ENCODE measurements around the gene ENTHD1.
A peak's percentile ranks its signal among the peaks of the same experiment; 100 is the strongest.
"Not testable (repeated sequence)": the region's sequence is repeated elsewhere in the genome, so short reads cannot be mapped to it uniquely, and the experiment has no call there.

ENTHD1 gene

DNA sequence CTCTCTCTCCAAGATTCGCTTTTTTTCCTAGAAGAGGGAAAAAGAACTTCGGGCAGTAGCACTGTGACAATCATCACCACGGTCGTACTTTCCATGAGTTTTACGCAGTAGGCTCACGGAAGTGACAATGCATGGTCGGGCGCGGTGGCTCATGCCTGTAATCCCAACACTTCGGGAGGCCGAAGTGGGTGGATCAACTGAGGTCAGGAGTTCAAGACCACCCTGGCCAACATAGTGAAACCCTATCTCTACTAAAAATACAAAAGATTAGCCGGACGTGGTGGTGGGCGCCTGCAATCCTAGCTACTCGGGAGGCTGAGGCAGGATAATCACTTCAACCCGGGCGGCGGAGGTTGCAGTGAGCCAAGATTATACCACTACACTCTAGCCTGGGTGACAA lies 30.7 kb upstream of the ENTHD1 start:
- no peak for DNase-seq

DNA sequence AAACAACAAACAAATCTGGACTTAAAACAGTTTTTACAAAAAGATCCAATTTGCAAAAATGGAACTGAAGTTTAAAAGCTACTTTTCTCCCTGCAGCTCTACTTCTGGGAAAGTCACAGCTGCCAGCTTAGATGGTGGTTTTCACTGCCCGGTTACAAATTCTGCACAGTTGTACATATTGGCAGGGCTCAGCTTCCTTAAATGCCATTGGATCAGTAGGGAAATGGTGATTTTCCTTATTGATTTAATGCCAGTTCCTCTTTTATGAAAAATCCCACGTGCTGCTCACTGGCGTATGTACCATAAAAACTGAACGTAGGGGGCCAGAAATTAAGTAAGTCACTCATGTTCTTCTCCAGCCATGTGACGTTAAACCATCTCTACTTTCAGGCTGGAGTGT lies 30.1 kb upstream of the ENTHD1 start:
- no peak for DNase-seq

DNA sequence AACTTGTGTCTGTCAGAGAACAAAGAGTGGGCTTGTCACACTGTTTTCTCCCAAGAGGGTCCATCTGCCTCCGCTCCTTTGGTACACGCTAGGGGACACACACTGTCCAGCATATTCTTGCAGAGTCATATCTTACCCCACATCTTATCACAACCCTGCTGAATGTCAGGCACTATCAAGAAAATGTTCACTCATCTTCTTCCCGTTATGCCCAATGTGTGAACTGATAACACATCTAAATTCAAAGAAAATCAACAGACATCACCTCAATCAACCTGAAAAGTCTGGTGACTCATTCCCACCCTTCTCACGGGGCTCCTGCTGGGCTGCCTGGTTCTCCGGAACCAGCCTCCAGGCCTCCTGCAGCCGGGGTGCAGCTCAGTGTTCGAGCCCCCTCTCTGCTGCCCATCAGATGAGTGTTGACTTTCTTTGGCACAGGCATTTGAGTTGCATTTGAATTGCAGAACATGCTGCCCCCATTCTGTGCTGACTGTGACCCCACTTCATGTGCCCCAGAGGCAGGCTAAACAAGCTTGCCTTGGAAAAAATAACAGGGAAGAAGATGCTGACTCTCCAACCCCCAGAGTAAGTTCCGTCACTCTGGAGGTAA lies 26.7 kb upstream of the ENTHD1 start:
- no peak for DNase-seq

DNA sequence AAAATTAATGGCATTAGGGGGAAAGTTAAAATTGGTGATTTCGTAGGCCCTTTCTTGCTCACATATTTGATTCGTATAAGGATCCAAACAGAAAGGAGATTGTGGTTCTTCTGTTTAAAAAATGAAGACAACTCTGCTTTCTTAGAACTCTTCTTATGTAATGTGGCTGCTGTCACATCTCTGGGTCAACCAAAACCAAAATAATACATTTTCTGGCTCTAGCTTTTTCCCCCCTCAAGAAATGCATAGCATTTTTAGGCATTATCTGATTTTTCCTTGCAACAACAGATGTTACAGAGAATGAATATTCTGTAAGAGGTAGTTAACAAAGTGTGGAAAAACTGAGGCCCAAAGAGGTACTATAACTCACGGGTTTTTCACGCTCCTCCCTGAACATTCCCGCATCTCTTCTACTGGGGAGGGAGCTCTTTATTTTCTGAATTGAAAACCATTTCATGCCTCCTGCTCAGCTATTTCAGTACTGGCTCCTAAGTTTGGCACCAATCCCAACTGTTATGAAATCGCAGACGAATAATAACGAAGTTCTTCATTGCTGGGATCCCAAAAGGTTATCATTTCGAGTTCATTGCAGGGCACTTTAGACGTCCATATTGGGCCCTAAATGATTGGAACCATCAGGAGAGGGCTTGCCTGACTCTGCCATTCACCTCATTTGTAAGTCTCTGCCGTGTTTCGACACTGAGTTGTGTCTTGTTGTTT lies 24.4 kb upstream of the ENTHD1 start:
- DNase-seq = peak; percentile 49

DNA sequence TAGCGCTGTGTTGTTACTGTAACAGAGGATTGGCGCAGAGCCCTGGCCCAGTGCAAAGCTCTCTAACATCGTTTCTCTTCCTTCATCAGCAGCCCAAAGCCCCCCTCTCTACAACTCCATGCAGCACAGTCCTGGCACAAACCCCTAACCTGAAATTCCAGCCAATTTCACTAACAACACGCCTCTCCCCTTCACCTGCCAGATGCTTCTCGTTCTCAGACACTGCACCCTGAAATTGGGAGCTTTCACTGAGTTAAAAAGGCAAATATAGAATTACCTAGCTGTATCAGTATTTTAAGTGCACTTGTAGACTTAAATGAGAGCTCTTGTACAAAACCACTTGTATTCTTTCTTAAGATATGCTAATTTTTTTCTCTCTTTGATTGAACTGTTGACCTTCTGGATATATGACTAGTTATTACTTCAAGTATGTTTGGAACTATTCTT lies 23.7 kb upstream of the ENTHD1 start:
- DNase-seq = peak; percentile 19

DNA sequence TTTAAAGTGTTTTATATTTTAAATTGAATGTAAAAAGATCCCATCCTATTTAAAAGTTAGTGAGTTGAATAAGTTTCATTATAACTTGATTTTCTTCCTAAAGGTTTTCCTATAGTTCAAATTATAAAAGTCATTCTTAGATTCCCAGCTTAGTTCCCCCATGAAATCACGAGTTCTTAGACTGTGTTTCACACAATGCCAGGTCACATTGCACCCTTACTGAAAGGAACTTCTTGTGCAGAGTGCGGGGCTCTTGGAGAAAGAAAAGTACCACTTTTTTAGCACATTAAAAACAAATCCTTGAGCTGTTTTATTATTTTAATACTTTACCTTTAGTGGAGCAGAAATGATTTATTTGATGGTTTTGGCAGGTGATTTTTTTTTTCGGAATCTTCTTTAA lies 22.9 kb upstream of the ENTHD1 start:
- DNase-seq = no peak

DNA sequence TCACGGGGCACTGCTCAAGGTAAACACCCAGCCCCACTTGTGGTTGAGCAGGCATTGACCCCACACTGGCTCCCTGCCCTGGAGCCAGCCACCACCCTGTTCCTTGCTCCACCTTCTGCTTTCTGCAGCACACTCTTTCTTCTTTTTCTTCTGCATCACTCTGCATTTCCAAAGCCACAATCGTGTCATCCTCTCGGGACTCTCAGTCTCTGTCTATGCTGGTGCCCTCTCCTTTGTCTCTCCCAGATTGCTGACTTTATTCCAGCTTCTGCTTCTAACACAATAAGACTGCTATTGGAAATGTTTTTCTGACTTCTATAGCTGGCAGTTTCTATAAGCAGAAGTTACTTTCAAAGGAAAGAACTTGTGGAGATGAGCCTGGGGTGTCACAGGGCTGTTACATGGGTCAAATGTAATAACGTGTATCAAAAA lies 21.8 kb upstream of the ENTHD1 start:
- no peak for DNase-seq

DNA sequence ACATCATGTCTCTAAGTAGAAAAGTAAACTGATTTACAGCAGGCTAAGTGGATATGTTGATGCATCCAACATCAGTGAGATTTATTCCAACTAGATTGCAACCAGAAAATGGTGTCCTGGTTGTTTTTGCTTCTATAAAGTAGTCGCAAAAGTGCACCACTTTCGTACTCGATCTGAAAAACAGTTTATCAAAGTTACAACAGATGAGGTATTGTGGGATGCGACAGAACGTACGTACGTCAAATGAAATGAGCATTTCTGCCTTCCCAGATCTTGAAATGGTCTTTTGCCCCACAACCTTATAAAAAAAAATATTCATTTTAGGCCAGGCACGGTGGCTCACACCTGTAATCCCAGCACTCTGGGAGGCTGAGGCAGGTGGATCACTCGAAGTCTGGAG lies 21.0 kb upstream of the ENTHD1 start:
- DNase-seq = no peak

DNA sequence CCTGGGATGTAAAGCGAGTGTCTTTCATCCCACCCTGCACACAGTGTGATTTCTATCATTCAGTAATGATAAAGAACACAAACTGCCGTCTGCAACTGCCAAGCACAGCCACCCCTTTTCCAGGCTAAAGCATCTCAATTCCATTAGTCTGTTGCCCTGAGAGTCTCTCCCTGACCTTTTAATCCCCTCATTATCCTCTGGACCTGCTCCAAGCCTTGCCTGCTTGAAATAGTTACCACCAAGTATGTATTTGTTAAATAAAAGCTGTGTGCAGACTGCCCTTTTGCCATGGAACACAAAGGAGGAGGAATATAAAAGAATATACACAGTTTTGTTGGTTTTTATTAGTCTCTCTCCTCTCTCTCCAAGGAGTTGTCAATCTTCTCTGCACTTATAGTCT lies 20.3 kb upstream of the ENTHD1 start:
- no peak for DNase-seq

DNA sequence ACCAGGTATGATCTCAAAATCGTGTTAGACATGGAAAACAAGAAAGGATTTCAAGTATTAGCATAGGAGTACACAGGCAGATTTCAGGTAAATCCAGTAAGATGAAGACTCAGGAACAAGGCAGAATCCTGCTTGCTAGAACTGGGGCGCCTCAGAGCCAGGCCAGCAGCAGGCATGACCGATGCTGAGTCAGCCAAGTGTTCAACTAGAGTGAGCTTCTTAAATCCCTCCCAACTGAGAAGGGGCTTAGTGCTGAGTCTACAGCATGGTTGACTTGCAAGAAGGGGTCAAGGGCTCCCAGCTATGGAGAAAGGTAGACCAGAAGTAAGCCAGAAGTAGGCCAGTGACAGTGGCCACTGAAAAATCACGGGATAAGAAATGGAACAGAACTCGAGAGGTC lies 19.8 kb upstream of the ENTHD1 start:
- DNase-seq = no peak

DNA sequence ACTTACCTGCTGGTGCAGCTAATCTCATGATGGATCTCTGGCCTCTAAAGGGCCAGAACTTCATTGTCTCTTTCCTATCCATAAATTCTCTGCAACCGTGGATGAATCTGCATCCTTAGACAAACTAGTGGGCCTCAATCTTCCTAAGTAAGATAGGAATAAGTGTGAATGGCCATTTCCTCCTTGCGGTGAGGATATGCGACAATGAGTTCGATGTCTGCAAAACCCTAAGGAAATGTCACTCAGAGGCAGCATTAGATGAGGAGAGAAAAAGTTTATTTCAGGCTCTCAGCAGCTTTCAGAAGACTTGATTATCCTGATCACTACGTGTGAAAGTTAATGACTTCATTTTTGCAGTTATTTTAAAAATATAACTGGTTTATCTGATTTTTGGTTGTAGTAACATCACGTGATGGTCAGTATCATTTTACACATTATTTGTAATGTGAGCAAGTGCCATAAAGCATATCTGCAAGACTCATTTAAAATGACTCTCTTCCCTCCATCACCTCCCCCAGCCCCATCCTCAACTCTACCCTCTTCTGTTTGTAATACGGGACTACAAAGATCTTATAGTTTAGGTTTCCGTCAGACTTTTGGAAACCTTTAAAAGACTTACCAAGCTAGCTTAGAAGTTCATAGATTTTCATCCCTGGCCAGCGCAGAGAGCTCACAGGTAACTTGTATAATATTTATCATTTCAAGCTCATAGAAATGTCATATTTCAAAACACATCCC lies 17.5 kb upstream of the ENTHD1 start:
- no peak for DNase-seq

DNA sequence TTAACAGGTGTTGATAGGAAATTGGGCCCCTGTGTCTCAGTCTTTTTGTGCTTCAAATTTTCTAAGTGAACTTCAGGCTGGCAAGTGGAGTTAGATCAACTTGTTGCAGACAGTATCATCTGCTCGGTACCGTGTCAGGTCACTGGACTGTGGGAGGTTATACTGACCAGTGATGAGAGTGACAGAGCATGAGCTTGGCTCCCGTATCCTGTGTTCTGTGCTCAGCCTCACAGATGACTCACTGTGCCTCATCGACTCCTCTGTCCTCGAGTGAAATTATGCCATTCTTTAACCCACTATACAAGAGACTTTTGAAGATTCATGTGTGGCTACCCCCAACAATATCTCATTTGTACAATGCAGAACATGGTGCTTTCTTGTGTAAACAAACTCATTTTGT lies 15.2 kb upstream of the ENTHD1 start:
- no peak for DNase-seq

DNA sequence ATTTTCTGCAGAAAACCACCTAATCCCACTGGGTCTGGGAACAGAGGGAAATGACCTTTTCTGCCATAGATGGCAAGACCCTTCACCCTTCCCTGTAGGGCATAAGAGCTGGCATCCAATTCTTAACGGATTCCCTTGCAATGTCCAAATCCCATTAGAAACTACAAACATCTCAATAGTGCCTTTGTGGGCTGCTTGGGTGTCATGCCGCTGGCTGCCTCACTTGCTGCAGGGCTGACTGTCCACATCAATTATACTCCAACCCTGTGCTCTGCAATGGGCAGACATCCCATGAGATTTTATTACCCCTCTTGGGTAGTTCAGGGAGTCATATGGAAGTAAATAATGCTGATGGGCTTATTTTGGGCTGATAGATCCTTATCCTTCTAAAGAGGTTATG lies 14.6 kb upstream of the ENTHD1 start:
- no peak for DNase-seq

DNA sequence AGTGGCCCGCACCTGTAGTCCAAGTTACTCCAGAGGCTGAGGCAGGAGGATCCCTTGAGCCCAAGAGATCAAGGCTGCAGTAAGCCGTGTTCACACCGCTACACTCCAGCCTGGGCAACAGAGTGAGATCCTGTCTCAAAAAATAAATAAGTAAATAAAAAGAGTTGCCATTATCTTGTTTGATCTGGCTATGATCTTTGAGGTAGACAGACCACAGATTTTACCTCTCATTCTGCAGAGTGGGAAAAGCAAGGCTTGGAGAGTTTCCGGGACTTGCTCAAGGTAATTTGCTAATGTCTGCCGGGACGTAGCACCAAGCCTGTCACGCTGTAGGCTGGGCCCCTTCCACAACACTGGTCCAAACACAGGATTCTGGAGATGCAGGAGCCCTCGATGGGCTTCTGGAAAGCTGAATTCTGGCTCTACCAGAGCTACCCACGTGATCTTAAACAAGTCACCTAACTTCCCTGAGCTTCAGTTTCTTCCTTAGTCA lies 14.1 kb upstream of the ENTHD1 start:
- no peak for DNase-seq

DNA sequence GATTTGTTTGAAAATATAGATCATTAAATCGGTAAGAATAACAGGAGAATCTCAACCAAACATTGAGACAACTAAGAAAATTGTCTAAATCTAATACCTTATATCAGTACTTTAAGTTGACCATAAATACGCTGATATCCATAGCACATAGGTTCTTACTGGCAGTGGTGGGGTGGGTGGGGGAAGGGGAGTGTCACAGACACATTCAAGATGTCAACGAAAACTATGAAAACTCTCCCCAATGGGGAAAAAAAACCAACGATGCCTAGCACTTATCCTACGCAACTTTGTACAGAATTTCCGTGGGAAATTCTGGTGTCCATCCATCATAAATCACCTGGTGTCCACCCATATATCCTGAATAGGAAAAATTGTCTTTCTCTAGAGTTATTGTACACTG lies 13.5 kb upstream of the ENTHD1 start:
- no peak for DNase-seq

DNA sequence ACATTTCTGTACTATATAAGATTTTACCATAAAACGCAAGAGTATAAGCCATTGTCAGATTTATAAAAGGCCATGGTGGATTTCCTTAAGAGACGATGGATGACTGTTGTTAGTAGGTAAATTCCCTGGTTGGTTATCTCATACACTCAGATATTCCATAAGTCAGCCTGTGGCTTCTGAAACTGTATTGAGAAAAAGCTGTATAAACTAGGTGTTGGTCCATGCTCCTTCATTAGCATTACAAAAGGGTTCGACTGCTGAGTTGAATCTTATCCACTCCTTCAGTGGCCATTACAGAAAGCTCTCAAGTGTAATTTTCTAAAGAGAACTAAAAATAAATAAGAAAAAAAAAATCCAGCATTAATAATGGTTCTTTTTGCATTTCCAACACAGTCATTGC lies 12.6 kb upstream of the ENTHD1 start:
- DNase-seq = no peak

DNA sequence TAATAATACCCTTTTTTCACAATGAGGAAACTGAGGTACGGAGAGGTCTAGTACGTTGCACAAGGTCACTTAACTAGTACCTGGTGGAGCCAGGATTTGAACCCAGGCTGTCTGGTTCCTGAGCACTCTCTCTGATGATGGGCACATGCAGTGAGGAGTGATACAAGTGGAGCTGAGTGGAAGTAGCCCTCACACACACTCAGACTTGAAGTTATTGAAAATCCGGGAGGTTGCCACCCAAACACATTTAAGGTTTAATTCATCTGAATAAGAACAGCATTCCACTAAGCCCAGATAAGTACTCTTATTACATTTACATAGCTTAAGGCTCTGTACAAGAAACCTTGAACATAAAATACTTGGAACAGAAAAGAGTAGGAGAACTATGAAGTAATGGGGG lies 12.1 kb upstream of the ENTHD1 start:
- DNase-seq = no peak

DNA sequence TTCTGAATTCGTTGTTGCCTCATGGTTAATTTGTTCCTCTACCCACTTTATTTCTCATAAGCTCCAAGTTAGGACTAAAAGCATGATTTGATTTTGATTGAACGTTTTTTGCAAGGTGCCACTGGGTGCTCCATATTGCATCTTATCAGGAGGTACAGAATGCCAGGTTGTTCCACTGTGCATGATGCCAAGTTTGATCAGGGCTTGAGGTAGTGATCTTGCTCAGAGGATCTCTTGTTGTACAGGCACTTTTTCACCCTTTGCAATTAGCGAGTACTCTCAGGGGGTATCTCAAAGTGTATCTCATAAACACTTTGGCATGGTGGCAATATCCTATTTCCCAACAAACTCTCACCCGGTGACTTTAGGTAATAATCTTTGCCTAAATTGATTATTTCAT lies 11.3 kb upstream of the ENTHD1 start:
- DNase-seq = no peak

DNA sequence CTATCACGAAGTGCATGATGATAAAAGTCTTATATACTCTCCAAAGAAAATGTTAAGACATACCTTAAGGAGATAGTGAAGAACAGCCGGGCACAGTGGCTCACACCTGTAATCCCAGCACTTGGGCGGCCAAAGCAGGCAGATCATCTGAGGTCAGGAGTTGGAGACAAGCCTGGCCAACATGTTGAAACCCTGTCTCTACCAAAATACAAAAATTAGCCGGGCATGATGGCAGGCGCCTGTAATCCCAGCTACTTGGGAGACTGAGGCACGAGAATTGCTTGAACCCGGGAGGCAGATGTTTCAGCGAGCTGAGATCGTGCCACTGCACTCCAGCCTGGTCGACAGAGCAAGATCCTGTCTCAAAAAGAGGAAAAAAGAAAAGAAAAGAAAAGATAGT lies 10.5 kb upstream of the ENTHD1 start:
- DNase-seq = not testable (repeated sequence)

DNA sequence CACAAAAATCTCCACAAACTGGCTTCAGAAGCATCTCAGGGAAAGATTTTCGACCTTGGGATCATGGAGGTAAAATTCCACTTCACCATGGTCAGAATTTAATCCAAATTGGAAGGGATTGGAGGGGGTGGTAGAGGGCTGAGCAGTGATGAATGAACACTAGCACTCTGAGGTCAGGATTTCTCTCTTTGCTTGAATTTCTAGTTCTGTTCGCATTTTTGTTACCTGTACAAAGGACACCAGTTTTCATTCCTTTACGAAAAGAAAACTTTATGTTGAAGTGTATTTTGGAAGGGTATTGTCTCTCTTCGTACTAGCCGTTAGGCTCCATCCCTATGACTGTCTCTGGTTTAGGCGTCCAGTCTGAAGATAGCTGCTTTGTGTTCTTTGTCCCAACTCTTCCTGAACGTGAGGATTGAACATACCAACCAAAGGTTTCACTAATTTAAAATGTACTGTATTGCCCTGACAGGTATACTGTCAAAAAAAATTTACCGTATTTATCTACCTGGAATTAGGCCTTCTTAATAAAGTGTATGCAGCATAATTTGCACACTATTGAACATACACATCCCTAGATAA lies 8.1 kb upstream of the ENTHD1 start:
- DNase-seq = no peak

DNA sequence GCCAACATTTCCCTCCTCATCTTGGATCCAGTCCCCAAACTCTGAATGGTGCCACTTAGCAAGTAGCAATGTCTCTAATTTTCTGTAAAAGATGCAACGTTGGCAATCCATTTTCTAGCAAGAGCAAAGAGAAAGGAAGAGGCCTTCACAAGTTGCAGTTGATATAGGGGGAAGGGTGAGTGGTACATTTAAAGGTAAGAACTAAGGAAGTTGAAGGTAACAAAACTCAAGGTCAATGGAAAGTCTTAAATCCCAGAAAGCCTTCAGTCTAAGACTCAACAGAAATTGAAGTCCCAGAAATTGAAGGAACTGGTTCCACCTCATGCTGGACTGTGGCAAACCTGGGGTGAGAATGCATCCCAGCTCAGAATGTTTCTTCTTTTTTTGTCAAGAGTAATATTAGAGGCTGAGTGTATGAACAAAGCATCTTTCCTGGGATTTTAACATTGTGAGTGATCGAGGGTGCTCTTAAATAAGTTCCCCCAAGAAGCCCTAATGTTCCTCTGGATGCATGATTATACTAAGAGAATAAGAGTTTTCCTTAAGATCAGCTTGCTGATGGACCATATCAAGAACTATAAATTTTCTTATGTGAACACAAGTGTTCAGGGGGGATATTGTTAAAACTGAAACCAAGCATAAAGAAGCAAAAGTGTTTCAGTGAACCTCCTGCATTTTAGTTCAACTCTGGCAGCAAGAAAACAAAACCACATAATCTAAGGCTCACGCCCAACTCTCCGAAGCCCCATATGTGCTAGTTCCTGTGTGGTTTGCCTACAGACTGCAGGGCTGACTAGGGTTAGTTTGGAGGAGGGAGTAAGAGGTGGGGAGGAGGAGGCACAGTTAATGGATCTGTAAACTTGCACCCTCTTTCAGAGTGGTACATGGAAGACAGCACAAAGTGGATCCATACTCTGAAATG lies 7.0 kb upstream of the ENTHD1 start, which contains the start of gene GRAP2:
Gene GRAP2, plus strand, starts transcription at position 779 of the 922 bp plus-strand sequence. CDS start 46,023 bp downstream, outside the sequence.
- DNase-seq = no peak

DNA sequence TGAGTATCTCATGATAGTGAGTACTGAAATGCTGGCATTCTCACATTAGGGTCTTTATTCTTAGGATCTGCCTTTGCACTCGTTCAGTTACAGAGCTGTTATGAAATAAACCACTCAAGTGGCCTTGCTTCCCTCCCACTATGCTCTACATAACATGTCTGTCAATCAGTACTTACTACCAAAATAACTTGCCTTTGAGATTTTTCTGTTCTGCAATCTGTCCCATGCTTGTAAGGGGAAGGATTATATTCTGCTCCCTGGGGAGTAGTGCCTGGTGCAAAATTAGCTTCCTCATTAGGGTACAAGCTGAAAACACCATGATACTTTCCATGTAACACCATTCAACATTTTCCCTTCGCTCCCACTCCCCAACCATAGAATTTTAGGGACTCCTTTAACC lies 5.4 kb upstream of the ENTHD1 start:
- DNase-seq = peak; percentile 90

All from NCI-H2171 treated with DMSO at 0.1 percent for 48 hours (cell line).